GM18951 (cell line): ENCODE measurements around the gene ATP10A.
"Not testable (repeated sequence)": the region's sequence is repeated elsewhere in the genome, so short reads cannot be mapped to it uniquely, and the experiment has no call there.

ENCODE experiments used
- POLR2A ChIP-seq: IDR thresholded peaks from 4 replicates; pipeline ENCODE4 v1.6.1; 2011; ENCODE audit warnings: mild to moderate bottlenecking; ENCODE audit not compliant: insufficient read length, insufficient read depth; ENCODE audit errors: extremely low read depth
- in situ Hi-C: fragments of 300-500 bp; cut with MboI; formaldehyde crosslinking; loops from one replicate; pipeline ENCODE4 v1.12.0; 2022; ENCODE audit warnings: low sequenced_read_pairs, mixed read lengths, inconsistent platforms; ENCODE audit not compliant: unreplicated experiment

ATP10A gene

GRCh38 chr15:25770618-25771337 is 92.3 kb downstream of the ATP10A start:
- no peak for TF ChIP-seq POLR2A
- in situ Hi-C loops = no loop called here

- no peak for TF ChIP-seq POLR2A
- in situ Hi-C loops = no loop called here
Observed at GRCh38 chr15:25770031-25770430, 93.1 kb downstream of the ATP10A start.

GRCh38 chr15:25768271-25768670 is 94.9 kb downstream of the ATP10A start:
- in situ Hi-C loops = no loop called here
- TF ChIP-seq POLR2A = no peak

- in situ Hi-C loops = no loop called here
- TF ChIP-seq POLR2A = no peak
Observed at GRCh38 chr15:25767356-25768151, 95.6 kb downstream of the ATP10A start.

GRCh38 chr15:25766417-25766816 is 96.7 kb downstream of the ATP10A start:
- in situ Hi-C loops = no loop called here
- no peak for TF ChIP-seq POLR2A

GRCh38 chr15:25764980-25765735 is 98.0 kb downstream of the ATP10A start:
- in situ Hi-C loops = no loop called here
- TF ChIP-seq POLR2A = no peak

GRCh38 chr15:25763954-25764353 is 99.2 kb downstream of the ATP10A start:
- TF ChIP-seq POLR2A = no peak
- in situ Hi-C loops = no loop called here

- TF ChIP-seq POLR2A = no peak
- in situ Hi-C loops = no loop called here
Observed at GRCh38 chr15:25763331-25763751, 99.8 kb downstream of the ATP10A start.

GRCh38 chr15:25761971-25762662 is 101.0 kb downstream of the ATP10A start:
- in situ Hi-C loops = no loop called here
- no peak for TF ChIP-seq POLR2A

- no peak for TF ChIP-seq POLR2A
- in situ Hi-C loops = no loop called here
Observed at GRCh38 chr15:25759421-25759820, 103.7 kb downstream of the ATP10A start.

GRCh38 chr15:25758612-25759011 is 104.5 kb downstream of the ATP10A start:
- in situ Hi-C loops = not testable (repeated sequence)

GRCh38 chr15:25743548-25744275 is 119.4 kb downstream of the ATP10A start:
- TF ChIP-seq POLR2A = no peak
- in situ Hi-C loops = no loop called here
